SK-N-SH treated with all-trans-retinoic acid at 6 μM for 48 hours (cell line): ENCODE data around the gene MAP3K20.

Source experiments
- POU6F1 ChIP-seq: fragments of 250-450 bp; sonication (Bioruptor Pico); IDR thresholded peaks from 2 replicates; pipeline ENCODE4 v1.8.0; 2021; ENCODE audit warnings: low read depth, mild to moderate bottlenecking, moderate library complexity, borderline replicate concordance
- PPARA ChIP-seq: fragments of 250-450 bp; sonication (Bioruptor Pico); IDR thresholded peaks from 2 replicates; pipeline ENCODE4 v1.5.0; 2020; ENCODE audit warnings: mild to moderate bottlenecking, borderline replicate concordance
- TSHZ2 ChIP-seq: fragments of 250-450 bp; sonication (Bioruptor Pico); IDR thresholded peaks from 2 replicates; pipeline ENCODE4 v1.5.0; 2020; ENCODE audit warnings: mild to moderate bottlenecking, moderate library complexity

- TF ChIP-seq TSHZ2 (CRISPR knock-in tag), result no peak
- no peak for TF ChIP-seq PPARA (CRISPR knock-in tag)
- no peak for TF ChIP-seq POU6F1 (CRISPR knock-in tag)
Observed at GRCh38 chr2:173066887-173067676, 8.6 kb upstream of the MAP3K20 start.
